HL-60/S4 (cell line): ENCODE data around the gene SLC24A3.
"Not testable (repeated sequence)": the region's sequence is repeated elsewhere in the genome, so short reads cannot be mapped to it uniquely, and the experiment has no call there.

Experiments used
- in situ Hi-C: fragments of 300-500 bp; cut with MboI; formaldehyde crosslinking; loops from 2 replicates; pipeline ENCODE4 v1.14.3; 2022; ENCODE audit warnings: low sequenced_read_pairs

The SLC24A3 gene

GRCh38 chr20:19659448-19659847 is 447.0 kb downstream of the SLC24A3 start:
- in situ Hi-C loops, result no loop called here

DNA sequence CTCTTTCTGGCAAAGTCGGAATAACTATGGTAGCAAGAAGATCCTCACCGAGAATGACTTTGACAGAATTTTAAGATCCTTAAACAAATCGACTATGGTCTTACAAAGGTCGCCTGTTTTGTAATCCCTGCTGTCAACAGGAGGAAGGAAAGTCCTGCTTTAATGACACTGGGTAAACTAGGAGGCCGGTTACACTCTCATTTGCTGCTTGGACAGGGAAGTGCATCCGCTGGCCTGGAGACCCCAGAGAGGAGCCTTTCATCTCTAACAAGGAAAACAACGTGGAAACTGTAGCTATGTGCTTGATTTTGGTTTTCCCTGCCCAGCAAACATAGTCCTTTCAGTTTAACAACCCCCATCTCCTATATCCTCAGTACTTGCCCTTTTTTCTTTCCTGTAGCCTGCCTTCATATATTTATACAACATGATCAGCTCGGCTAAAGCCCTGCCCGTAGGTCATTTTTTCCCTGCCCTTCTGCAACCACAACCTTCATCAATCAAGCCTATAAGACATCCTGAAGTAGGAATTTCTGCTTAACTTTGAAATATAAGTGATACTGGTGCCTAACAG is 448.5 kb downstream of the SLC24A3 start:
- in situ Hi-C loops, result loop anchor here (10.0 kb wide), 1 partner anchor 446 kb away; the partner anchor contains the start of gene SLC24A3

- in situ Hi-C loops, result loop anchor here (10.0 kb wide), 1 partner anchor 447 kb away; the partner anchor contains the start of gene SLC24A3
These were observed 449.5 kb downstream of the SLC24A3 start for GRCh38 chr20:19661717-19662636.

DNA sequence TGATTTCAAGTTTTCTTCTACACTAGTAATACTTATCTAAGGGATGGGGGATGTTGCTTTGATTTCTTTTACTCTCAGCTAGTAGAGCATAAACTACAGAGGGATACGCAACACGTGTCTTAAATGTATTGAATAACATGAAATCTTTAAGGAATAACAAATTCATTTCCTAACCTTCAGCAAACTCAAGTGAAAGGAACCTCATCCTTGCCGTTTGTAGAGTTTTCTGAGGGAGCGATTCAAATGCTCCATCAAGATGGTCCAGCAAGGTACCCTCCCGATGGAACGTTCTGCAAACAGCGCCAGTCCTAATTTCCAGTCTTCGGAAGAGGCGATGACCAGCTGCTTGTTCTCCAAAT is 450.2 kb downstream of the SLC24A3 start:
- in situ Hi-C loops, result loop anchor here (10.0 kb wide), 1 partner anchor 448 kb away; the partner anchor contains the start of gene SLC24A3

DNA sequence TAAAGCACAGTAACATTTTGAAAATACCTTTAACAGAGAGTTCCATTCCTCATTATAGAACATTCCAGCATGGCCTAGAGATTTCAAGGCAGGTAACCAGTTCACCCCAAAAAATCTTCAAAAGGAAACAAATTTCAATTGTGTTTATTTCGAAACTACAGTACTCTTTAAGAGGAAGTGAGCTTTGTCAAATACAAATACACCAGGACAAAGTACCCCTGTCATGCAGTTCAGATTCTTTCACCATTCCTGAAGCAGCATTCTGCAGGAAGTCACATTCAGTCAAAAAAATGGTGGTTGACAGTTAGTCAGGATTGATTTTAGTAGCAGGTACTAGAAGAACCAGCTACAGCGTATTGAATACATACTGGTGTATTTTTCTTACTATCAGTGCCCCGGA is 456.0 kb downstream of the SLC24A3 start:
- in situ Hi-C loops, result loop anchor here (10.0 kb wide), 1 partner anchor 454 kb away; the partner anchor contains the start of gene SLC24A3

GRCh38 chr20:19670829-19671228 is 458.4 kb downstream of the SLC24A3 start:
- in situ Hi-C loops, result no loop called here

DNA sequence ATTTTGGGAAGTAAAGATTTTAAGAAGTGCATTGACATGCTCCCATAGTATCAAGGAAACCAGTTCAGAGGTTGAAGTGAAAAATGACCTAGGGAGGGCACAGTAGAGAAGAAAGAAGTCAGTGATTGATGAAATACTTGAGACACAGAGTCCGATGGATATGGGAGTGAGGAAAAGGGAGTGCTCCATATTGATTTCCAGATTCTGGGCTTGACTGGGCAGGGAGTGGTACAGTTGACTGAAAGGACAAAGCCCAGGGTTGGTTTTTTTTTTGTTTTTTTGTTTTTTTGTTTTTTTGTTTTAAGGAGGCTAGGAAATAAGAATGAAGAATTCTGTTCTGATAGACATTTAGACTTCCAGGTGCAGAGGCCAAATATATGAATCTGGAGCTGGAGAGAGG is 458.9 kb downstream of the SLC24A3 start:
- in situ Hi-C loops, result no loop called here

DNA sequence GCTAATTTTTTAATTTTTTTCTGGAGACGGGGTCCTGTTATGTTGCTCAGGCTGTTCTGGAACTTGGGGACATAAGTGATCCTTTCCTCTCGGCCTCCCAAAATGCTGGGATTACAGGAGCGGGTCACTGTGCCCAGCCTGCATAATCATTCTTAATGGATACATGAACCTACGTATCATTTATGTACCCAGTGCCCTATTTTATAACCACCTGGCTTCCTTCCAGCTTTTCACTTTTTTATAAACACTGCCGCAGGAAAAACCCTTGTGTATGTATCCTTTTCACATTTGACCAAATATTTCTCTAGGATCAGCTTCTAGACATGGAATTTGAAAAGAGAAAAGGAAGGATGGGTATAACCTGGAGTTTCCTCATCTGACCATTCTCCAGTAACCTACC is 460.1 kb downstream of the SLC24A3 start:
- in situ Hi-C loops, result no loop called here

- in situ Hi-C loops, result no loop called here
These were observed 461.1 kb downstream of the SLC24A3 start for GRCh38 chr20:19673575-19673974.

- in situ Hi-C loops, result no loop called here
These were observed 463.8 kb downstream of the SLC24A3 start for GRCh38 chr20:19676202-19676601.

DNA sequence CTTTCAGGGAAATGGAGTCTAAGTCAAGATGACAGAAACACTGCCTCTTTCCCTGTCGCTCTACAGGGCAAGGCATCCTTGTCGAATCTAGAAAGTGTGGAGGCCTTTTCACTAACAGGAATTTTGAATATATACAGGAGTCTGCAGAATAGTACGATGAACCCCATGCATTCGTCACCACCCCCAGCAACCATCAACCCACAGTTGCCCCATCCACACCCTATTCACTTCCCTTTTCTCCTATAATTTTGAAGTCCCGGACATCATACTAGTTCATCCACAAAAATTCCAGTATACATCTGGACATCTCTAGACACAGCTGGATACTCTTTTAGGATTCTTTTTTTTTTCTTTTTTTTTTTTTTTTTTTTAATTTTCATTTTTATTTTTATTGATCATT is 464.9 kb downstream of the SLC24A3 start:
- in situ Hi-C loops, result no loop called here

DNA sequence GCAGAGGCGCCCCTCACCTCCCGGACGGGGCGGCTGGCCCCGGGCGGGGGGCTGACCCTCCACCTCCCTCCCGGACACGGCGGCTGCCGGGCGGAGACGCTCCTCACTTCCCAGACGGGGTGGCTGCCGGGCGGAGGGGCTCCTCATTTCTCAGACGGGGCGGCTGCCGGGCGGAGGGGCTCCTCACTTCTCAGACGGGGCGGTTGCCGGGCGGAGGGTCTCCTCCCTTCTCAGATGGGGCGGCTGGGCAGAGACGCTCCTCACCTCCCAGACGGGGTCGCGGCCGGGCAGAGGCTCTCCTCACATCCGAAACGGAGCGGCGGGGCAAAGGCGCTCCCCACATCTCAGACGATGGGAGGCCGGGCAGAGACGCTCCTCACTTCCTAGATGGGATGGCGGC is 466.1 kb downstream of the SLC24A3 start:
- in situ Hi-C loops, result not testable (repeated sequence)

- in situ Hi-C loops, result no loop called here
These were observed 467.6 kb downstream of the SLC24A3 start for GRCh38 chr20:19679900-19680495.

GRCh38 chr20:19682249-19682648 is 469.8 kb downstream of the SLC24A3 start:
- in situ Hi-C loops, result no loop called here

GRCh38 chr20:19683188-19683587 is 470.7 kb downstream of the SLC24A3 start:
- in situ Hi-C loops, result no loop called here

DNA sequence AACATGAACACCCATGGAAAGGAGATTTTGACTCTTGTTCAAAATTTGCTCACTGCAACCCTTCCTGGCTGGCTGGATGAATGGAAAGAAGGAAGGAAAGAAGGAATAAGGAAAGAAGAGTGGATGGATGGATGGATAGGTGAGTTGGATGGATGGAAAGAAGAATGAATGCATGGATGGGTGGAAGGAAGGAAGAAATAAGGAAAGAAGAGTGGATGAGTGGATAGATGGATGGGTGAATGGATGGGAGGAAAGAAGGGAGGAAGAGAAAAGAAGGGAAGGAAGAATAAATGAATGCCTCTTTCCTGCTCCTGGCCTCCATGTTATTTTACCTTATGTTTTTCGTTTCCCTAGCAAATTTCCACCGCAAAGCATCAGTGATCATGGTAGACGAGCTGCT is 471.4 kb downstream of the SLC24A3 start:
- in situ Hi-C loops, result no loop called here

GRCh38 chr20:19688031-19688806 is 475.8 kb downstream of the SLC24A3 start:
- in situ Hi-C loops, result no loop called here

- in situ Hi-C loops, result no loop called here
These were observed 478.0 kb downstream of the SLC24A3 start for GRCh38 chr20:19690462-19690861.

DNA sequence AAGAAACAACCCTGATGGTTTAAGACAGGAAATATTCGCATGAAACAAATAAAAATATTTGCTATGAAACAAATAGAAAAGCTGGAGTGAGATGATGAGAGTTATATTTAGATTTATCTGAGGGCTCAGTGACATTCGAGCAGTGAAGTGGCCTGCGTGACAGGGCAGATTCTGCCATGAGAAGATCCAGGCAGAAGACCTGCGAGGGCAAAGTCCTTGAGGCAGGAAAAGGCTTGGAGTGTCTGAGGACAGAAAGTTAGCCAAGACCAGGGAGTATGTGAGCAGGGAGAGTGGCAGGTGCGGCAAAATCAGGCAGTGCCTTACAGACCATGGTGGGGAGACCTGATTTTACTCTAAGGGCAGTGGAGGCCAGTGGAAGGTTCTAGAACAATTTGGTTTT is 478.7 kb downstream of the SLC24A3 start:
- in situ Hi-C loops, result no loop called here

DNA sequence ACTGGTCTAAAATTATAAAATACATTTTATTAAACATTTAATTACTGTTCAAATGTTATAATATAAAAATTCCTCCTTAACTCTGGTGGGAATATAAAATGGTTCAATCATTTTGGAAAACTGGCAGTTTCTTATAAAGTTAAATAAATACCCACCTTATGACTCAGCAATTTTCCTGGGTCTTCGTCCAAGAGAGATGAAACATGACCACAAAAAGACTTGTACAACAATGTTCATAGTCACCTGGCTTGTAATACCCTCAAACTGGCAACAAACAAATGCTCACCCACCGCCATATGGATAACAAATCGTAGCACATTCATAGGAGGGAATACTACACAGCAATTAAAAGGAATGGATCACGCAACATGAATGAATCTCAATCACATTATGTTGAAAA is 479.7 kb downstream of the SLC24A3 start:
- in situ Hi-C loops, result no loop called here

DNA sequence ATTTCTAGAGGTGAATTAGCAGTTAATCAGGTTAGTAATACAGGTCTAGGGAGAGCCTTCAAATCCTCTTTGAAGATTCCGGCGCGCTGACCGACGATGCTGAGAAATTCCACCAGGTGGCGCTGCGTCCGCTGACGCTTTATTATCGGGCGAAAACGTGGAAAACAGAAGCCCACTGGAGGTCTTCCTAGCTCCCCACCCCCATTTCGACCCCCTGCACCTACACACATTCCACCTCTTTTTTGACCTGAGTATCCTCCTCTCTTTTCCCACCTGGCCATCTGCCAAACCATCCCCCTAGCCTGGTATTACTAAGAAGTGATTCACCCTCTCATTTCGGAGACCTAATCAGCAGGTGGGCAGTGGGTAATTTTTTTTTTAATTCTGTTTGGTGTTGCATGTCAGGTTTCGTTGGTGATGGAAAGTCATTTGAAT is 480.3 kb downstream of the SLC24A3 start:
- in situ Hi-C loops, result no loop called here
